Measurements from ENCODE around the gene VPS52.
A peak's percentile ranks its signal among the peaks of the same experiment; 100 is the strongest.

Gene VPS52

GRCh38 chr6:33279971-33280511 lies 8.4 kb upstream of the VPS52 start:
- no peak for TF ChIP-seq ZFP3 (CRISPR knock-in tag; IDR thresholded peaks at IDR 0.05)
- TF ChIP-seq ARNTL (CRISPR knock-in tag; IDR thresholded peaks at IDR 0.05; ENCODE audit: borderline replicate concordance, low read depth): no peak
- no peak for TF ChIP-seq ZNF8 (CRISPR knock-in tag; IDR thresholded peaks at IDR 0.05)
- no peak for TF ChIP-seq ZFP30 (CRISPR knock-in tag; IDR thresholded peaks at IDR 0.05)
- no peak for TF ChIP-seq POU6F1 (CRISPR knock-in tag; IDR thresholded peaks at IDR 0.05; ENCODE audit: borderline replicate concordance, low read depth)
- TF ChIP-seq BACH2 (CRISPR knock-in tag; IDR thresholded peaks at IDR 0.05; ENCODE audit: borderline replicate concordance): no peak
- TF ChIP-seq CREB5 (CRISPR knock-in tag; IDR thresholded peaks at IDR 0.05; ENCODE audit: low read depth): no peak
- TF ChIP-seq OSR1 (CRISPR knock-in tag; IDR thresholded peaks at IDR 0.05): no peak
- no peak for TF ChIP-seq PATZ1 (CRISPR knock-in tag; IDR thresholded peaks at IDR 0.05; ENCODE audit: borderline replicate concordance)
- no peak for TF ChIP-seq RARB (CRISPR knock-in tag; IDR thresholded peaks at IDR 0.05)
- TF ChIP-seq SNAI2 (CRISPR knock-in tag; IDR thresholded peaks at IDR 0.05): no peak
- peak; percentile 64 for ATAC-seq

GRCh38 chr6:33279257-33279695 lies 7.6 kb upstream of the VPS52 start:
- TF ChIP-seq, protein P1, sequence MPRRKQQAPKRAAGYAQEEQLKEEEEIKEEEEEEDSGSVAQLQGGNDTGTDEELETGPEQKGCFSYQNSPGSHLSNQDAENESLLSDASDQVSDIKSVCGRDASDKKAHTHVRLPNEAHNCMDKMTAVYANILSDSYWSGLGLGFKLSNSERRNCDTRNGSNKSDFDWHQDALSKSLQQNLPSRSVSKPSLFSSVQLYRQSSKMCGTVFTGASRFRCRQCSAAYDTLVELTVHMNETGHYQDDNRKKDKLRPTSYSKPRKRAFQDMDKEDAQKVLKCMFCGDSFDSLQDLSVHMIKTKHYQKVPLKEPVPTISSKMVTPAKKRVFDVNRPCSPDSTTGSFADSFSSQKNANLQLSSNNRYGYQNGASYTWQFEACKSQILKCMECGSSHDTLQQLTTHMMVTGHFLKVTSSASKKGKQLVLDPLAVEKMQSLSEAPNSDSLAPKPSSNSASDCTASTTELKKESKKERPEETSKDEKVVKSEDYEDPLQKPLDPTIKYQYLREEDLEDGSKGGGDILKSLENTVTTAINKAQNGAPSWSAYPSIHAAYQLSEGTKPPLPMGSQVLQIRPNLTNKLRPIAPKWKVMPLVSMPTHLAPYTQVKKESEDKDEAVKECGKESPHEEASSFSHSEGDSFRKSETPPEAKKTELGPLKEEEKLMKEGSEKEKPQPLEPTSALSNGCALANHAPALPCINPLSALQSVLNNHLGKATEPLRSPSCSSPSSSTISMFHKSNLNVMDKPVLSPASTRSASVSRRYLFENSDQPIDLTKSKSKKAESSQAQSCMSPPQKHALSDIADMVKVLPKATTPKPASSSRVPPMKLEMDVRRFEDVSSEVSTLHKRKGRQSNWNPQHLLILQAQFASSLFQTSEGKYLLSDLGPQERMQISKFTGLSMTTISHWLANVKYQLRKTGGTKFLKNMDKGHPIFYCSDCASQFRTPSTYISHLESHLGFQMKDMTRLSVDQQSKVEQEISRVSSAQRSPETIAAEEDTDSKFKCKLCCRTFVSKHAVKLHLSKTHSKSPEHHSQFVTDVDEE (CRISPR knock-in tag; IDR thresholded peaks at IDR 0.05): no peak
- TF ChIP-seq ZC3H10 (CRISPR knock-in tag; IDR thresholded peaks at IDR 0.05) (no peak), TCF4 (CRISPR knock-in tag; IDR thresholded peaks at IDR 0.05; ENCODE audit: borderline replicate concordance) (no peak), PPARA (CRISPR knock-in tag; IDR thresholded peaks at IDR 0.05; ENCODE audit: borderline replicate concordance) (no peak), PATZ1 (CRISPR knock-in tag; IDR thresholded peaks at IDR 0.05; ENCODE audit: borderline replicate concordance) (no peak), ISL1 (CRISPR knock-in tag; IDR thresholded peaks at IDR 0.05) (no peak), POU6F1 (CRISPR knock-in tag; IDR thresholded peaks at IDR 0.05; ENCODE audit: borderline replicate concordance, low read depth) (no peak), BACH2 (CRISPR knock-in tag; IDR thresholded peaks at IDR 0.05; ENCODE audit: borderline replicate concordance) (no peak), SNAI2 (CRISPR knock-in tag; IDR thresholded peaks at IDR 0.05) (no peak), ZFP3 (CRISPR knock-in tag; IDR thresholded peaks at IDR 0.05) (no peak), ZNF8 (CRISPR knock-in tag; IDR thresholded peaks at IDR 0.05) (no peak), RARB (CRISPR knock-in tag; IDR thresholded peaks at IDR 0.05) (no peak), OSR1 (CRISPR knock-in tag; IDR thresholded peaks at IDR 0.05) (no peak)
- TF ChIP-seq, protein P2, sequence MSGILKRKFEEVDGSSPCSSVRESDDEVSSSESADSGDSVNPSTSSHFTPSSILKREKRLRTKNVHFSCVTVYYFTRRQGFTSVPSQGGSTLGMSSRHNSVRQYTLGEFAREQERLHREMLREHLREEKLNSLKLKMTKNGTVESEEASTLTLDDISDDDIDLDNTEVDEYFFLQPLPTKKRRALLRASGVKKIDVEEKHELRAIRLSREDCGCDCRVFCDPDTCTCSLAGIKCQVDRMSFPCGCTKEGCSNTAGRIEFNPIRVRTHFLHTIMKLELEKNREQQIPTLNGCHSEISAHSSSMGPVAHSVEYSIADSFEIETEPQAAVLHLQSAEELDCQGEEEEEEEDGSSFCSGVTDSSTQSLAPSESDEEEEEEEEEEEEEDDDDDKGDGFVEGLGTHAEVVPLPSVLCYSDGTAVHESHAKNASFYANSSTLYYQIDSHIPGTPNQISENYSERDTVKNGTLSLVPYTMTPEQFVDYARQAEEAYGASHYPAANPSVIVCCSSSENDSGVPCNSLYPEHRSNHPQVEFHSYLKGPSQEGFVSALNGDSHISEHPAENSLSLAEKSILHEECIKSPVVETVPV (CRISPR knock-in tag; IDR thresholded peaks at IDR 0.05): no peak
- ATAC-seq: no peak
